HS-5 (cell line): ENCODE data around the gene KRTAP24-1.

Experiments
- DNase-seq: peaks from one replicate; pipeline ENCODE4 v3.0.0-alpha.2; 2012; ENCODE audit warnings: low read depth

The KRTAP24-1 gene

GRCh38 chr21:30234643-30235042 lies 48.1 kb downstream of the KRTAP24-1 start:
- peak; percentile 48 for DNase-seq

GRCh38 chr21:30234050-30234449 lies 48.7 kb downstream of the KRTAP24-1 start:
- no peak for DNase-seq

GRCh38 chr21:30233228-30234020 lies 49.3 kb downstream of the KRTAP24-1 start:
- DNase-seq: no peak

- DNase-seq: no peak
Measured at GRCh38 chr21:30232011-30232410, 50.7 kb downstream of the KRTAP24-1 start.
